Measurements from ENCODE around the gene B4GALNT2.
"Not testable (repeated sequence)": the region's sequence is repeated elsewhere in the genome, so short reads cannot be mapped to it uniquely, and the experiment has no call there.

Gene B4GALNT2

GRCh38 chr17:49122566-49122965 lies 10.0 kb upstream of the B4GALNT2 start:
- DNase-seq, result no peak

- no peak for DNase-seq
Measured at GRCh38 chr17:49123061-49123460, 9.5 kb upstream of the B4GALNT2 start.

GRCh38 chr17:49125449-49125848 lies 7.1 kb upstream of the B4GALNT2 start:
- no peak for DNase-seq

- not testable (repeated sequence) for DNase-seq
Measured at GRCh38 chr17:49126183-49126859, 6.2 kb upstream of the B4GALNT2 start.

GRCh38 chr17:49129359-49129950 lies 3.1 kb upstream of the B4GALNT2 start:
- not testable (repeated sequence) for DNase-seq

GRCh38 chr17:49130891-49131290 lies 1.7 kb upstream of the B4GALNT2 start:
- no peak for DNase-seq

DNA sequence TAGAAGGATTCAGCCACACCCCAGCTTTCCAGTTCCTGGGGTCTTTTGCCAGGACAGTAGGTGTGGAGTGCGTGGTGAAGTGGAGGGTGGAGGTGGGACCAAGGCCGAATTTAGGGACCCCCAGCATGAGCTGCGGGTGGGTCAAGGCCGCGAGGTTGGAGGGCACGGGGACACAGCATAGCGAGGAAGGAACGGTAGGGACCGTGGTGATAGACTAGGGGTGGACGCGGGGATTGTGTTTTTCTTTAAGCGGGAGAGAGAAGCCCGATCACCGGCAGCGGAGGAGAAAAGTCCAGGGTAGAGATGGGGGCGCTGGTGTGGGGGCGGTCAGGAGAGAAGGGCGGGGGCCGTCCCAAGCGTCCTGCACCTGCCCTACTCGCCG lies 261 bp upstream of the B4GALNT2 start:
- DNase-seq, result no peak

GRCh38 chr17:49136335-49136734 lies 3.8 kb downstream of the B4GALNT2 start:
- no peak for DNase-seq

DNA sequence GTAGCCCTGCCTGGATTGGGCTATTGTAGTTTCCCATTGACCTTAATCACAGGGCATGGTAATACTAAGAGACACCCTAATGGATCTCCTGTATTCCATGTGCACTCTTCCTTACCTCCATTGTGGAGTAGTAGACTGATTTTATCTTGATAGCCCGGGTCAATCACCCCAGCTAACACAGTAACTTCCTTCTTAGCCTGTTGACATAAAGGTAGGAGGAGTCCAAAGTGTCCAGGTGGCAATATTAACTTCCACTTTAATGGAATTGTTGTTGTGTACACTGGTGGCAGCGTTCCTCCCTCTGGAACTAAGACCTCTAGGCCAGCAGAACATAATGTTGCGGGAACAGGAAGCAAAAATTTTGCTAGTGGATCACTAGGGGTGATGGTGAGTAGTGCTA lies 13.1 kb downstream of the B4GALNT2 start:
- not testable (repeated sequence) for DNase-seq

GRCh38 chr17:49146620-49147306 lies 14.2 kb downstream of the B4GALNT2 start:
- DNase-seq, result no peak

- no peak for DNase-seq
Measured at GRCh38 chr17:49148171-49148570, 15.6 kb downstream of the B4GALNT2 start.

DNA sequence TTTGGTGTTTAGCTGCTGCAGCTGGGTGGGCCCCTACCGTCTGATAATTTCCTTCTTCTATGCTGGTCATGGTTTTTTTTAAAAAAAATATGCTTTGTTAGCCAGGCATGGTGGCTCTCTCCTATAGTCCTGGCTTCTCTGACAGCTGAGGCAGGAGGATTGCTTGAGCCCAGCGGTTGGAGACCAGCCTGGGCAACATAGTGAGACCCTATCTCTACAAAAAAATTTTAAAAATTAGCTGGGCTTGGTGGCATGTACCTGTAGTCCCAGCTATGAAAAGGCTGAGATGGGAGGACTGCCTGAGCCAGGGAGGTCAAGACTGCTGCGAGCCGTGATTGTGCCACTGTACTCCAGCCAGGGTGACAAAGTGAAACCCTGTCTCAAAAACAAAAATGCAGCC lies 19.4 kb downstream of the B4GALNT2 start:
- DNase-seq, result no peak

DNA sequence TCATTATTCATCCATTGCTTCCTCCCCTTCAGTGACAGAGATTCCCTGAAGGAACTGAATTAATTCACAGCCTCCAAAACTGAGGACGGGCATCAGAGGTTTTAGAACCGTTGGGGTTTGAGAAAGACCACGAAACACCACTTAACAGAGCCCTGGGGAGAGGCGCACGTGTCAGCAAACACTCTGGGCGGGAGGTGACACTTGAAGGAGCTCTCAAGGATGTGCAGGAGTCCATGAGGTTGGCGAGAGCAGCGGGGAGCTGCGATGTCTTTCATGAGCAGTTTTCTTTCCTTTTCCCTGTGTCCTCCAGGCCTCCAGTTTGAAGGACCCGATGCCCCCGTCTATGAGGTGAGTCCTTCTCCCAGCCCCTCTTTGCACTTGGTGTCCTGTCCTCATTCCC lies 23.7 kb downstream of the B4GALNT2 start:
- DNase-seq, result no peak

DNA sequence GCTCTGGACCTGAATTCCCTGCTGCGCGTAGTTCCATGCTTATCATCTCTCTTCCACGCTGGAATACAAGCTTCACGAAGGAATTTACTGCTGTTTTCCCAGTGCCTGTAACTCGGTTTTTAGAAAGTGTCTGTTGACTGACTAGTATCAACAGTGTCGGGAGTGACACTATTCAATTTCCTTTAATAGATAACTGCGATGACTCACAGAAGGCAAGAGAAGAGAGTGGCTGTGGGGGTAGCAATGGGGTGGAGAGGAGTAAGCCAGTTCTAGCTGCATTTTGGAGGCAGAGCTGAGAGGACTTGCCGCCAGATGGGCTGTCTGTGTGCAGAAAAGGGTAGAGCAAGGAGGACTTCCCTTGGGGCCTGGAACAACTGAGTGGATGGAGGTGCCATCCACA lies 25.2 kb downstream of the B4GALNT2 start:
- DNase-seq, result no peak

DNA sequence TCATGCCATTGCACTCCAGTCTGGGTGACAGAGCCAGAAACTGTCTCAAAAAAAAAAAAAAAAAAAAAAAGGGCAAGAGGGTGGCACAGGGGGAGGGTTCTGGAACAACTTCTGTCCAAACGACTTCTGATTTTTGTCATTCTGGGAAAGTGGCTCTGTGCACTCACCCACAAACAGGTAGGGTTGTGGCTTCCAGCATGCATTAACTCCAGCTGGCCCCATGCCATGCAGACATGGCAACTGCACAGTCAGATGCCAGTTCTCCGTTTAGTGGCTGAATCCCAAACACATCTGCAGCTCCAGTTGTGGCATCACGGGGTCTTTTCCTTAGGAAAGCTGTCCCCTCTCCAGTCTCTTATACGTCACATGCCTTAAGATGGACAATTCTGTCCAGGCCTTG lies 30.3 kb downstream of the B4GALNT2 start:
- DNase-seq, result no peak

- DNase-seq, result no peak
Measured at GRCh38 chr17:49165143-49165542, 32.6 kb downstream of the B4GALNT2 start.

DNA sequence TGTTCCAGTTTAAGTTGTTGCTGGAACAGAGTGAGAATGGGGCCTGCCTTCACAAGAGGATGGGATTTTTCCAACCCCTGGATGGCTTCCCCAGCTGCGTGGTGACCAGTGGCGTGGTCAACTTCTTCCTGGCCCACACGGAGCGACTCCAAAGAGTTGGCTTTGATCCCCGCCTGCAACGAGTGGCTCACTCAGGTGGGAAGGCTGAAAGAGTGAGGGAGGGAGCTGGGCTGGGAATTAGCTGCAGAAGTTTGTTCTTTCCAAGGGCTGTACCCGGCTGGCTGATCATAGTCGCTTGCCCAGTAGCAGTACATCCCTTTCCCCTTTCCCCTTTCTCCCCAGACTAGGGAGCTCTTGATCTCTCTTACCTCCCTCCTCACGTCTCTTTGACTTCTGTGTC lies 36.1 kb downstream of the B4GALNT2 start:
- DNase-seq, result no peak

- DNase-seq, result no peak
Measured at GRCh38 chr17:49170216-49170615, 37.6 kb downstream of the B4GALNT2 start.

GRCh38 chr17:49170711-49171110 lies 38.1 kb downstream of the B4GALNT2 start:
- DNase-seq, result not testable (repeated sequence)

GRCh38 chr17:49175978-49176377 lies 43.4 kb downstream of the B4GALNT2 start:
- not testable (repeated sequence) for DNase-seq

DNA sequence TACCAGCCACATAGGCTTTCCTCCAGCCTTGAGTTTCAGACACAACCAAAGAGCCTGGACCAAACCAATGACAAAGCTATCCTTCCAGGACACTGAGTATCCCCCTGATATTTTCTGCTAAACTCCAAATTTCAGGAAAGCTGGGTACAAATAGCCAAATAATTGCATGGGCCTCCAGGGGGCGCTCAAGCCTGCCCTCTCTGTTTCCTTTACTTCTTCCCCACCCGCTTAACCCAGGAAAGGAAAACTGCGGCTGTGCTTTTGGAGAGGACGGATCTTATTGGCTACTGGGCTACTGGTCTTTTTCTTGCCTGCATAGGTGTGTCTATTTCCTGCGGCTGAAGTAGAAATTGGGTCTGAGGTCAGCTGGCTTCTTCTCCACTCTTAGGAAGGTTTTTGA lies 47.7 kb downstream of the B4GALNT2 start:
- peak; percentile 71 for DNase-seq

DNA sequence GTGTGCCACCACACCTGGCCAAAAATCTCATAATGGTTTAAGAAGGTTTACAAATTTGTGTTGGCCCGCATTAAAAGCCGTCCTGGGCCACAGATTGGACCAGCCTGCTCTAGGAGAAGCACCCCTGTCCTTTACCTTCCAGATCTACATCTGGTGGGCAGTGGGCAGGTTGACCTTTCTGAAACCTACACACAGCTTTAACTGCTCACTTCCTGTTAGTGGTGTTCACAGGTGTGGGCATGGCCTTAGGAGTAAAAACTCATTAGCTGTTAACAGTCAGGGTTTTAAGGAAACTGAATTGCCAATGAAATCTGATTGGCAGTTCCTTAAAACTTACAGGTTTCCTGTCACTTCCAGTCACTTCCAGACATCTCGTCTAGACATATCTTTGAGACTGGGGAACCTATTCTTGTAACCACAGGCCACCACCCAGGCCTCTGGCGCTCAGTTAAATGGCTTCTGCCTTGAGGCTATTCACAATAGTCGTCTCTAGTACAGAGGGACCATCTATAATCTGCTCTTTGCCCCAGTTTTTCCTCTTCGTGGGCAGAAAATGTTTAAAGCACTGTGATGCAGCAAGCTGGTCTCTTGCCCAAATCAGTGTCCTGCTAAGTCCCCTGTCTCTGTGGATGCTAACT lies 48.5 kb downstream of the B4GALNT2 start:
- no peak for DNase-seq

DNA sequence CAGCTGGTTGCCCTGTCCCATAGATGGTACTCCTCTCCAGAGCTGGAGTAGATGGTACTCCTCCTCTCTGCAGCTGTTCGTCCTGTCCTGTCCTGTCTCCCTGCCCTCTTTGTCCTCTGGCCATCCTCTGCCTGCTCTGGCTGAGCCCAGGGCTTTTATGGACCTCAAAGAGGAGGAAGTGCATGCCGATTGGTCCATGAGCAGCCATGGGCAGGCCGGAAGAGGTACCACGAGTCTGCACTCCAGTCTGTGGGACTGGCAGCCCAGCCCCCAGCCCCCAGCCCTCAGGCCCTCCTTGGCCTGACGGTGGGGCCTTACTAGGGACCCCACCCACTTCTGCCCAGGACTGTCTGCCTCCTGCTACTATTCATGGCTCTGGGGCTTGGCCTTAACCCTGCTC lies 50.8 kb downstream of the B4GALNT2 start:
- DNase-seq, result no peak

DNA sequence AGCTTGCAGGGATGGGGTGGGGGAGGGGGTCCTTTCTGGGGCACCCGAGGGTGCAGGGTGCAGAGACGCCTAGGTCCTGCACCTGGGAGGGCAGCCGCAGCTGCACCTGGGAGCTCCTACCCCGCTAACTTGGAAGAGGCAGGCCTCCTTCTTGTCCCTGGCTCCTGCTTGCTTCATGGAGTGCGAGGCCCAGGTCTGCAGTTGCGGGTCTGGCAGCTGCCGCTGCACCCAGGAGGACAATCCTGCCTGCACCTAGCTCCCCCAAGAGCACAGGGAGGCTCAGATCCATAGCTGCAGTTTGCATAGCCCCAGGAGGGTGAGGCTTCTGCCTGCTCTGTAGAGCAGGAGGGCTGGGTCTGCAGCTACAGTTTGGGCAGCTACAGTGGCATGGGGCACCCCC lies 51.2 kb downstream of the B4GALNT2 start:
- DNase-seq, result no peak
